Astrocyte (in vitro differentiated cells and primary cell): ENCODE results near the gene POLR2E.

Source experiments
- EZH2 ChIP-seq: IDR thresholded peaks from 2 replicates; pipeline ENCODE4 v1.6.1; 2012; ENCODE audit warnings: mild to moderate bottlenecking, low read length, inconsistent platforms; ENCODE audit not compliant: insufficient read depth
- TF ChIP-seq, protein P1 (sequence below): IDR thresholded peaks from 2 replicates; pipeline ENCODE4 v1.5.1; 2011; ENCODE audit warnings: low read depth, mild to moderate bottlenecking, inconsistent platforms, low read length, moderate library complexity; ENCODE audit not compliant: insufficient read depth

DNA sequence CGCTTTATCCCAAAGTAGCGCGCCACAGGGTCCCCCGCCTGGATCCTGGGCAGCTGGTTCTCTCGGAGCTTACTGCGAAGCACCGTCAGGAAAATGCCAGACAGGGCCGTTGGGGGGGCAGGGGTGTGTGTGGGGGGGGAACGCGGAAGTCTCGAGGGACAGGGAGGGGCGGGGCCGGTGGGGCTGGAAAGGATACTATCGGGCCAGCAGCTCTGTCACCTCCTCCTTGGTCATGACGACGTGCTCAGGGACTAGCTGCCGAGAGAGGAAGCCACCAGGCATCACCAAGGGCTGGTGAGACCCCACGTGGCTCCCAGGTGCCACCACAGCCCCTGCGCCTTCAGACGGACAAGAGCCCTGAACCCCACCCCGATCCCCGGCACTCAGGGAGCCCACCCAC, 5.3 kb downstream of the POLR2E start:
- TF ChIP-seq, protein P1, sequence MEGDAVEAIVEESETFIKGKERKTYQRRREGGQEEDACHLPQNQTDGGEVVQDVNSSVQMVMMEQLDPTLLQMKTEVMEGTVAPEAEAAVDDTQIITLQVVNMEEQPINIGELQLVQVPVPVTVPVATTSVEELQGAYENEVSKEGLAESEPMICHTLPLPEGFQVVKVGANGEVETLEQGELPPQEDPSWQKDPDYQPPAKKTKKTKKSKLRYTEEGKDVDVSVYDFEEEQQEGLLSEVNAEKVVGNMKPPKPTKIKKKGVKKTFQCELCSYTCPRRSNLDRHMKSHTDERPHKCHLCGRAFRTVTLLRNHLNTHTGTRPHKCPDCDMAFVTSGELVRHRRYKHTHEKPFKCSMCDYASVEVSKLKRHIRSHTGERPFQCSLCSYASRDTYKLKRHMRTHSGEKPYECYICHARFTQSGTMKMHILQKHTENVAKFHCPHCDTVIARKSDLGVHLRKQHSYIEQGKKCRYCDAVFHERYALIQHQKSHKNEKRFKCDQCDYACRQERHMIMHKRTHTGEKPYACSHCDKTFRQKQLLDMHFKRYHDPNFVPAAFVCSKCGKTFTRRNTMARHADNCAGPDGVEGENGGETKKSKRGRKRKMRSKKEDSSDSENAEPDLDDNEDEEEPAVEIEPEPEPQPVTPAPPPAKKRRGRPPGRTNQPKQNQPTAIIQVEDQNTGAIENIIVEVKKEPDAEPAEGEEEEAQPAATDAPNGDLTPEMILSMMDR: no peak
- no peak for TF ChIP-seq EZH2
